Adrenal gland (tissue), 5 donors: ENCODE data around the gene CACNG5.

Experiments used
- CTCF ChIP-seq, 6 experiments: fragments of 450-650 bp in 4 of 6; fragments of 200-600 bp in 2 of 6; sonication (generic) in 1 of 6; IDR thresholded peaks; 1 replicate in 5 of 6; 2 replicates in 1 of 6; pipeline versions ENCODE4 v1.5.1 to v1.8.0; 2016 to 2021; ENCODE audit warnings: antibody characterized with exemption in 6 of 6, mild to moderate bottlenecking in 2 of 6, moderate library complexity in 1 of 6
- POLR2A ChIP-seq, 2 donors: fragments of 450-650 bp; IDR thresholded peaks; one replicate each; pipeline ENCODE4 v1.6.1; 2017; ENCODE audit warnings: antibody characterized with exemption in 2 of 2, mild to moderate bottlenecking in 2 of 2, moderate library complexity in 1 of 2
- donor health status: DM: no; HTN: no; CAD: no.

- no peak for TF ChIP-seq CTCF (IDR thresholded peaks at IDR 0.05)
- TF ChIP-seq POLR2A (IDR thresholded peaks at IDR 0.05), result no peak
Observed at GRCh38 chr17:66807182-66807581, 27.7 kb upstream of the CACNG5 start.
